PFSK-1 (cell line): ENCODE measurements around the gene DLX1.

Experiments used
- FOXP2 ChIP-seq: optimal IDR thresholded peaks from 2 replicates; pipeline ENCODE3; 2011; ENCODE audit warnings: borderline replicate concordance, control low read depth, inconsistent platforms; ENCODE audit not compliant: insufficient read depth; ENCODE audit errors: extremely low read length, extremely low read depth
- POLR2AphosphoS5 ChIP-seq: IDR thresholded peaks from 2 replicates; pipeline ENCODE4 v1.6.1; 2012; ENCODE audit warnings: low read depth, mild to moderate bottlenecking, control low read depth, low read length, moderate library complexity
- SIN3A ChIP-seq: IDR thresholded peaks from 2 replicates; pipeline ENCODE4 v1.6.1; 2012; ENCODE audit warnings: mild to moderate bottlenecking, low read length, moderate library complexity, borderline replicate concordance; ENCODE audit not compliant: insufficient read depth
- TAF1 ChIP-seq: IDR thresholded peaks from 2 replicates; pipeline ENCODE4 v1.6.1; 2012; ENCODE audit warnings: low read length, control low read depth, borderline replicate concordance; ENCODE audit not compliant: insufficient read depth
- TF ChIP-seq, protein P1 (sequence below), 2 experiments: IDR thresholded peaks; 2 replicates each; pipeline versions ENCODE4 v1.6.1 to v1.8.0; 2011 to 2012; ENCODE audit warnings: low read depth in 2 of 2, low read length in 2 of 2, control low read depth in 1 of 2, inconsistent platforms in 1 of 2, mild to moderate bottlenecking in 1 of 2, moderate library complexity in 1 of 2; ENCODE audit not compliant: insufficient read depth in 1 of 2

Gene DLX1

DNA sequence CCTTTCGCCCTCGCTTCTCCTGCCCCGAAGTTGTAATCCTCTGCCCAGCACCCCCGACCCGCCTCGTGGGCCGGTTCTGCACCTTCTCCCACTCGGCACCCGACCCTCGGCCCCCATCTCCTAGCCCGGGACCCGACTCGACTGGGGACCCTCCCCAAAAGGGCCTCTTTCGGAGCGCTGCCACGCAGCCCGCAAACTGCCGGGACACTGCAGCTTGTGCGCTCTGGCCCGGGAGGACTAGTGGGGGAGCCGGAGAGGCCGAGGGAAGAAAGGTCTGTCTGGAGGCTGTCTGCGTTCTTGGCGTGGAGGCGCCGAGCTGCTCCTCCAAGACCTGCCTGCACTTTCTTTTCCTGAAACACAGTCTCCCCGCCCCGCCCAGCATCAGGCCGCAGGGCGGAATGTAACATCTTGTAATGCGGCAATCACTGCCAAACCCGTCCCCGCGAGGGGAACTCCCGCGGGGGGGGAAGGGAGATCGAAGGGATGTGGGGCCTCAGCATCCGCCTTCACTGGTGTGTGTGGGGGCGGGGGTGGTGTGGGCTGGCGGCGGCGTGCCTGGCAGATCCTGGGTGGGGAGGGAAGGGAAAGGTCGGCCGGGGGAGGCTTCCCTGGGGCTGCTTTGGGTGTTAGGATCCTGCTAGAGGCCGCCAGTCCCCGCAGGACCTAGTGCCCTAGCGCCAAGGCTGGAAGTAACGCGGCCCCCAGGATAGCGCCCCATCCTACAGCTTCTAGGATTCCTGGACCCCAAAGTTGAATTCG, 10.0 kb downstream of the DLX1 start:
- TF ChIP-seq FOXP2, result no peak
- no peak for TF ChIP-seq TAF1

DNA sequence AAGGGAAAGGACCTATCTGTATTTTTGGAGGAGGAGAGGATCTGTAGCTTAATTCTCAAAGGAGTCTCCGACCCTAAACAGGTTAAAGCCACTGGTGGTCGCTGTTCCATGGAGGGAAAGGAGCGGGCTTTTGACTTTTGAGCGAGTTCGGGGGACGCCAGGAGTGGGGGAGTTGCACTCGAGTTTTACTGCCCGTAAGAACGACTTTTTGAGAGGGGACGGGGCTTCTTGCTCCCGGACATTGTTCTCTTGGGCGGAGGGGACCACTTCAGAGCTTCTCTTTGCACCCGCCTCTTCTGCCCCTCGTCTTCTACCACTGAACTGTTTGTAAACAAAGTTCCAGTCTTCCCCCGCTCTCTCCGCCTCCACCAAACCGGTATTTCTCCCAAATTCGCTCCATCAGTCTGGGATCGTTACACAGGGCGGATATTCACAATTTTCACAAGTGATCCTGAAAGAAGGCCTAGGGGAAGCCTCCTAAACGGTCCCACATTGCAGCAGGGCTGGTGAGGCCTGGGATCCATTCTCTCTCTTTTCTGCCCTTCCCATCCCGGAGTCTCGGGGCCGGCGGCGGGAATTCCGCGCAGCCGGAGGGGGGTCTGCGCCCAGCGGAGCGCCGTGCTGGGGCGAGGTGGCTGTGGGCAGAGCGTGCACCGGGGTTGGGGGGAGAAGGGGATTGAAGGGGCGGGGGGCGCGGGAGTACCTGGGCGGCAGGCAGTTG, 10.8 kb downstream of the DLX1 start:
- TF ChIP-seq, protein P1, sequence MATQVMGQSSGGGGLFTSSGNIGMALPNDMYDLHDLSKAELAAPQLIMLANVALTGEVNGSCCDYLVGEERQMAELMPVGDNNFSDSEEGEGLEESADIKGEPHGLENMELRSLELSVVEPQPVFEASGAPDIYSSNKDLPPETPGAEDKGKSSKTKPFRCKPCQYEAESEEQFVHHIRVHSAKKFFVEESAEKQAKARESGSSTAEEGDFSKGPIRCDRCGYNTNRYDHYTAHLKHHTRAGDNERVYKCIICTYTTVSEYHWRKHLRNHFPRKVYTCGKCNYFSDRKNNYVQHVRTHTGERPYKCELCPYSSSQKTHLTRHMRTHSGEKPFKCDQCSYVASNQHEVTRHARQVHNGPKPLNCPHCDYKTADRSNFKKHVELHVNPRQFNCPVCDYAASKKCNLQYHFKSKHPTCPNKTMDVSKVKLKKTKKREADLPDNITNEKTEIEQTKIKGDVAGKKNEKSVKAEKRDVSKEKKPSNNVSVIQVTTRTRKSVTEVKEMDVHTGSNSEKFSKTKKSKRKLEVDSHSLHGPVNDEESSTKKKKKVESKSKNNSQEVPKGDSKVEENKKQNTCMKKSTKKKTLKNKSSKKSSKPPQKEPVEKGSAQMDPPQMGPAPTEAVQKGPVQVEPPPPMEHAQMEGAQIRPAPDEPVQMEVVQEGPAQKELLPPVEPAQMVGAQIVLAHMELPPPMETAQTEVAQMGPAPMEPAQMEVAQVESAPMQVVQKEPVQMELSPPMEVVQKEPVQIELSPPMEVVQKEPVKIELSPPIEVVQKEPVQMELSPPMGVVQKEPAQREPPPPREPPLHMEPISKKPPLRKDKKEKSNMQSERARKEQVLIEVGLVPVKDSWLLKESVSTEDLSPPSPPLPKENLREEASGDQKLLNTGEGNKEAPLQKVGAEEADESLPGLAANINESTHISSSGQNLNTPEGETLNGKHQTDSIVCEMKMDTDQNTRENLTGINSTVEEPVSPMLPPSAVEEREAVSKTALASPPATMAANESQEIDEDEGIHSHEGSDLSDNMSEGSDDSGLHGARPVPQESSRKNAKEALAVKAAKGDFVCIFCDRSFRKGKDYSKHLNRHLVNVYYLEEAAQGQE (IDR thresholded peaks at IDR 0.05; ENCODE audit: insufficient read depth in 1 of 2, low read depth in 2 of 2, low read length in 2 of 2), result no peak
- TF ChIP-seq TAF1 (no peak), FOXP2 (no peak)

DNA sequence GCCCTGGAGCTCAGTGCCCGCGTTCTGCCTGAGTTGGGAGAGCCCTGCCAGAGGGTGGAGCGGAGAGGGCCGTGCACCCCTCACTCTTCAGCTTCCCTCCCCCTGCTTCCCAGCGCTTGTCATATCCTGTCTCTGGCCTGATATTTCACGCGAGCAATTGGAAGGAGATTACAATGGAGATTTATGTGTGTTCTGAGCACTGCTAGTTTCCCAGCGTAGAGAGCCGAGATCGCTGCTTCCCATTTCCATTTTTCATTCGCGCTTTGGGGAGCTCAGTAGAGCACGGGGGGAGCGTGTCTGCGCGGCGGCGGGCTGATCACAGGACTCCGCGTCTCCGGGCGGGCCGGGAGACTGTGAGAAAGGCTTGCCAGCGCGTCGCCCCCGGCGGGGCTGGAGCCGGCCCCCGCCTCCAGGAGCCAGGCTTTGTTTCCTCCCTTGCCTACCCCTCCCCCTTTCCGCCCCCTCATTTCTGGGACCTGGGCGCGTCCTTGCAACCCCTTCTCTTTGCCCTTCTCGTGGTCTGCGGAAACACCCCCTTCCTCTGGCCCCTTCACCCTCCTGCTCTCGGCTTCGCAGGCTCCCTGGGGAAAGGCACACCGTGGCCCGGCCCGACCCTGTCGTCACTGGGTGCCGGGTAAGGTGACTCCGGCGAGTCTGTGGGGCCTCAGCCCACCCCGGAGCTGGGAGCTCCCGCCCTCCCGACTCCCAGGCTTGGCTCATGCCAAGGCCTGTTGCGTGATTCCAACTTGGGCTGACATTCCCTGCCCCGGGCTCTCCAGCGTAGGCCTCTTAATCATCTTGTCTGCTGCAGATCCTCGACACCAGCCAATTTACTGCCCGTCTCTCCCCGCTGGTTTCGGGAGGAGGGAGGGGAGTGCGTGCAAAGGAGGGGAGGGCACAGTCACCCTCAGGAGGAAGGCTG, 11.6 kb downstream of the DLX1 start:
- TF ChIP-seq SIN3A (no peak), FOXP2 (no peak), POLR2AphosphoS5 (no peak), TAF1 (no peak)
- TF ChIP-seq, protein P1 (IDR thresholded peaks at IDR 0.05; ENCODE audit: insufficient read depth in 1 of 2, low read depth in 2 of 2, low read length in 2 of 2), result no peak

DNA sequence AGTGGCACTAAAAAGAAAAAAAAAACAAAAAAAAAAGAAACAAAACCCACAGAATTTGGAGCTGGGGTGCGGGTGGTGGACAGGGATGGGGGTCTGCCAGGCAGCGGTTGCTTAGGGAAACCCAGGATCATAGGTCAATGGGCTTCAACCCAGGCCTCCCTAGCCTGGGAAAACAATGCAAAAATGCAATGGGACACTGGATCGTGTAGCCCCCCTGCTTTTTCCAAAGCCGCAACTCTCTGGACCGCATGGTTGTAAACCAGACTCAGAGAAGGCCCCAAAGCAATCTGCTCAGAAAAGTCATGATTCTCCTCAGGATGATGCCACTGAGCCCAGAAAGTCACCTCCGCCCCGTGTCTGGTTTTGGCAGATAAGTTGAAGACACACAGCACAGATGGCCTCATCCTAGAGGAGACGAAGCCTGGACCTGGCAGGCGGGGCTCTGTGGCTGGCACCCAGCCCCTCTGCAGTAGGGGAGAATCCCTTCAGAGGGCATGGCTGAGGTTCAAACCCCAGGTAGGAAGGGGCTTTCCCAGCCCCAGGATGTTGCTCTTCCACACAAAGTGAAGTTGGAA, 12.3 kb downstream of the DLX1 start:
- no peak for TF ChIP-seq SIN3A
- TF ChIP-seq, protein P1 (IDR thresholded peaks at IDR 0.05; ENCODE audit: insufficient read depth in 1 of 2, low read depth in 2 of 2, low read length in 2 of 2), result no peak

DNA sequence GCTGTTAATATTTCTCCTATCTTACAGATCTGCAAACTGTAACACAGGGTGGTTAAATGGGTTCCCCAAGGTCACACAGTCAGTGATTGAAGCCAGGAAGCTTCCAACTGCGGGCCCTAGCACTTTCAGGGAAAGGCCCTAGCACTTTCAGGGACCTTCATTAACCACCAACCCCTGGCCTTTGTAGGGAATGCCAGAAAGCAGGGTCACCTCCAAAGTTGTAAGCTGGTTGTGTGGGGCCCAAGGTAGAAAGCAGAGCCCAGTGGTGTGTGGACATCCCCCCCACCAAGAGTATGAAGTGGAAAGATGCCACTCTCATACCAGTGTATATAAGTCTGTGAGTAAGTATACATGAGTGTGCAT, 13.0 kb downstream of the DLX1 start:
- no peak for TF ChIP-seq POLR2AphosphoS5
- TF ChIP-seq FOXP2, result no peak
- TF ChIP-seq, protein P1 (IDR thresholded peaks at IDR 0.05; ENCODE audit: insufficient read depth in 1 of 2, low read depth in 2 of 2, low read length in 2 of 2), result no peak
- no peak for TF ChIP-seq TAF1
- TF ChIP-seq SIN3A, result no peak
